SK-N-SH (cell line): ENCODE results near the gene DERL3. TPM values are rescaled to one million over a fixed set of nuclear protein-coding genes. Genes with fewer than 3 reads are reported as not detected.

Source experiments
- CTCF ChIA-PET: fragments of 300-600, 350-600 bp; formaldehyde crosslinking; extraction: SDS; loops from one replicate; lab custom pipeline; 2021; lab: Yijun Ruan, JAX
- POLR2A ChIA-PET: fragments of 350-600 bp; sonication (Branson Sonifier 250); formaldehyde crosslinking; extraction: SDS; loops from one replicate; lab custom pipeline; 2020; ENCODE audit warnings: antibody characterized with exemption, inconsistent platforms; lab: Yijun Ruan, JAX
- DNase-seq: peaks from one replicate; pipeline ENCODE4 v3.0.0; 2012
- H2AFZ ChIP-seq: fragments of 200-600 bp; sonication (generic); 2 replicates; pipeline ENCODE4 v1.8.1; 2016; ENCODE audit warnings: antibody characterized with exemption, mild to moderate bottlenecking, low read depth
- H3F3A ChIP-seq: fragments of 200-600 bp; sonication (generic); replicated peaks from 2 replicates; pipeline ENCODE3; 2016; ENCODE audit warnings: antibody characterized with exemption, mild to moderate bottlenecking; ENCODE audit not compliant: insufficient read depth
- H3K27ac ChIP-seq, 2 experiments: fragments of 200-500 bp in 1 of 2; fragments of 200-600 bp in 1 of 2; sonication (Bioruptor generic) in 1 of 2; sonication (generic), shearing (Covaris generic) in 1 of 2; 2 replicates each; pipeline versions ENCODE4 v1.5.1 to v1.6.1; 2014 to 2016; ENCODE audit warnings: low read depth in 2 of 2, inconsistent platforms in 1 of 2, low read length in 1 of 2, mild to moderate bottlenecking in 1 of 2, mixed read lengths in 1 of 2
- H3K27me3 ChIP-seq: fragments of 200-600 bp; sonication (generic), shearing (Covaris generic); 2 replicates; pipeline ENCODE4 v1.6.1; 2016; ENCODE audit warnings: mixed run types; ENCODE audit not compliant: insufficient read depth
- H3K36me3 ChIP-seq, 2 experiments: fragments of 200-500 bp in 1 of 2; fragments of 200-600 bp in 1 of 2; sonication (Bioruptor generic) in 1 of 2; sonication (generic) in 1 of 2; replicated peaks in 1 of 2; 2 replicates each; pipeline versions ENCODE3 to v1.5.1; 2014 to 2016; ENCODE audit warnings: low read length in 1 of 2, mild to moderate bottlenecking in 1 of 2; ENCODE audit not compliant: insufficient read depth in 2 of 2, control insufficient read depth in 1 of 2
- H3K4me1 ChIP-seq, 2 experiments: fragments of 200-500 bp in 1 of 2; fragments of 200-600 bp in 1 of 2; sonication (Bioruptor generic) in 1 of 2; sonication (generic), shearing (Covaris generic) in 1 of 2; 2 replicates each; pipeline versions ENCODE4 v1.5.1 to v1.6.1; 2014 to 2016; ENCODE audit warnings: low read depth in 1 of 2, low read length in 1 of 2, mixed run types in 1 of 2; ENCODE audit not compliant: insufficient read depth in 2 of 2, control insufficient read depth in 1 of 2
- H3K4me2 ChIP-seq: fragments of 200-600 bp; sonication (generic), shearing (Covaris generic); 2 replicates; pipeline ENCODE4 v1.6.1; 2017; ENCODE audit warnings: mixed run types
- H3K4me3 ChIP-seq, 2 experiments: fragments of 200-500 bp in 1 of 2; fragments of 200-600 bp in 1 of 2; sonication (Bioruptor generic) in 1 of 2; sonication (generic), shearing (Covaris generic) in 1 of 2; 2 replicates each; pipeline versions ENCODE4 v1.5.1 to v1.8.1; 2014 to 2016; ENCODE audit warnings: low read depth in 2 of 2, inconsistent platforms in 1 of 2, low read length in 1 of 2, mild to moderate bottlenecking in 1 of 2, mixed read lengths in 1 of 2, moderate library complexity in 1 of 2
- H3K79me2 ChIP-seq: fragments of 200-600 bp; sonication (generic); 2 replicates; pipeline ENCODE4 v1.8.1; 2017; ENCODE audit warnings: mild to moderate bottlenecking; ENCODE audit not compliant: insufficient read depth
- H3K9ac ChIP-seq: fragments of 200-600 bp; sonication (generic); 2 replicates; pipeline ENCODE4 v1.6.1; 2017; ENCODE audit warnings: mixed run types
- H3K9me2 ChIP-seq: fragments of 200-600 bp; sonication (generic); 2 replicates; pipeline ENCODE4 v1.6.1; 2017; ENCODE audit warnings: mixed run types
- H3K9me3 ChIP-seq: fragments of 200-600 bp; sonication (generic); 2 replicates; pipeline ENCODE4 v1.6.1; 2017; ENCODE audit warnings: mixed run types, mild to moderate bottlenecking, moderate library complexity
- H4K20me1 ChIP-seq: fragments of 200-600 bp; sonication (generic); 2 replicates; pipeline ENCODE4 v1.6.1; 2017; ENCODE audit warnings: mild to moderate bottlenecking, mixed run types; ENCODE audit not compliant: insufficient read depth
- CHD2 ChIP-seq: fragments of 150-350 bp; IDR thresholded peaks from 2 replicates; pipeline ENCODE4 v1.6.1; 2018; ENCODE audit warnings: low read length; ENCODE audit not compliant: partially characterized antibody
- ELF1 ChIP-seq: IDR thresholded peaks from 2 replicates; pipeline ENCODE4 v1.4.0; 2012
- FOSL2 ChIP-seq: IDR thresholded peaks from 2 replicates; pipeline ENCODE4 v1.4.0; 2012; ENCODE audit warnings: low read depth, mild to moderate bottlenecking, moderate library complexity, borderline replicate concordance
- FOXJ3 ChIP-seq: sonication (generic); formaldehyde crosslinking; IDR thresholded peaks from 2 replicates; pipeline ENCODE4 v1.5.1; 2020; ENCODE audit warnings: mild to moderate bottlenecking, missing genetic modification reagents
- IRF3 ChIP-seq: fragments of 150-350 bp; IDR thresholded peaks from 2 replicates; pipeline ENCODE4 v1.6.1; 2016; ENCODE audit warnings: mild to moderate bottlenecking, low read depth, low read length
- JUND ChIP-seq: IDR thresholded peaks from 2 replicates; pipeline ENCODE4 v1.4.0; 2012
- NFIC ChIP-seq: IDR thresholded peaks from 2 replicates; pipeline ENCODE4 v1.4.0; 2012; ENCODE audit warnings: borderline replicate concordance
- PBX3 ChIP-seq: IDR thresholded peaks from 2 replicates; pipeline ENCODE4; 2012
- RAD21 ChIP-seq: IDR thresholded peaks from 2 replicates; pipeline ENCODE4 v1.6.1; 2012; ENCODE audit warnings: mild to moderate bottlenecking, low read length
- RCOR1 ChIP-seq: fragments of 150-350 bp; IDR thresholded peaks from 2 replicates; pipeline ENCODE4 v1.6.1; 2017; ENCODE audit warnings: antibody characterized with exemption, low read length
- RFX5 ChIP-seq: IDR thresholded peaks from 2 replicates; pipeline ENCODE4 v1.6.1; 2012; ENCODE audit warnings: mild to moderate bottlenecking, improper control_type of control experiment, low read length
- RXRA ChIP-seq: IDR thresholded peaks from 2 replicates; pipeline ENCODE4 v1.4.0; 2012; ENCODE audit warnings: low read depth, mild to moderate bottlenecking, borderline replicate concordance
- SIN3A ChIP-seq: IDR thresholded peaks from 2 replicates; pipeline ENCODE4 v1.6.1; 2012; ENCODE audit warnings: low read depth, mild to moderate bottlenecking, low read length, moderate library complexity, borderline replicate concordance
- SMC3 ChIP-seq: IDR thresholded peaks from 2 replicates; pipeline ENCODE4 v1.6.1; 2012; ENCODE audit warnings: low read depth, low read length, improper control_type of control experiment
- TAF1 ChIP-seq: IDR thresholded peaks from 2 replicates; pipeline ENCODE4 v1.6.1; 2012; ENCODE audit warnings: low read depth, mild to moderate bottlenecking, low read length, moderate library complexity, borderline replicate concordance
- TCF12 ChIP-seq: IDR thresholded peaks from 2 replicates; pipeline ENCODE4 v1.4.0; 2012
- ZBTB33 ChIP-seq: IDR thresholded peaks from 2 replicates; pipeline ENCODE4 v1.4.0; 2012; ENCODE audit warnings: low read depth, borderline replicate concordance
- WGBS: methylation state at CpG from one replicate; pipeline ENCODE4 v1.1.6; 2017; ENCODE audit warnings: low lambda C conversion rate; 5-methylcytosine and 5-hydroxymethylcytosine counted together
- polyA plus RNA-seq, 3 experiments: library from polyadenylated mRNA; depleted of rRNA; stranded (reverse); fragments of >200 nt; gene quantifications; 2 replicates each; pipeline ENCODE4 v1.2.3, GENCODE V29; 2012
- TF ChIP-seq, protein P1 (sequence below): fragments of 200-600 bp; sonication (generic); IDR thresholded peaks from 2 replicates; pipeline ENCODE4 v1.6.1; 2017; ENCODE audit warnings: antibody characterized with exemption, mild to moderate bottlenecking, moderate library complexity
- TF ChIP-seq, protein P2 (sequence below): IDR thresholded peaks from 2 replicates; pipeline ENCODE4 v1.6.1; 2012; ENCODE audit warnings: mild to moderate bottlenecking, low read depth, low read length, moderate library complexity

DERL3 gene
- polyA plus RNA-seq, 1 of the 3 experiments (the other 2 are of a cell fraction) = not detected

- TF ChIP-seq PBX3 (no peak), RXRA (no peak), IRF3 (no peak), FOXJ3 (CRISPR knock-in tag) (no peak)
- TF ChIP-seq, all 33 proteins: peak for 0
These were observed 38.2 kb downstream of the DERL3 start (continued) for GRCh38 chr22:23800297-23801237.

DNA sequence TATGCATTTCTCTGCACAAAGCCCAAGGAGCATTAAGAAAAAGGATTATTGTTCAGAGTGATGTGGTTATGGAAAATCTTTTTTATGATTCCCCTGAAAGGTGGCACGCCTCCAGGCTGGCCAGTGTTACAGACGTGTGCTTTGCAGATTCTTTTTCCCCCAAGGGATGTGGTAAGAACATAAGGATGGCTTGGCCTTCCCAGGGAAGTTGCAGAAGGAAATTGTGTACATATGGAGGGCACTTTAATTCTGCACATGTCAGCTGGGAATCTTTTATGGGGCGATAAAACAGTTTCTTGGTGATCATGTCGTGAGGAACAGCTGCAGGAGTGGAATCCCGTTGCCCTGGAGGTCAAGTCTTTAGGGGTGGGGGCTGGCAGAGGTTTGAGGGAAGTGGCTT, 42.3 kb downstream of the DERL3 start:
- Histone ChIP-seq H4K20me1 (peaks cover 15% of the 10 kb centered on the region), H3K27me3 (no peaks in the 10 kb centered on the region), H3K4me3 (no peak overlapping the region), H3K27ac (no peak overlapping the region), H3K9ac (no peak overlapping the region), H3K4me1 (peaks cover 0 to 10% of the 10 kb centered on the region in 2 experiments; a peak in 1 of 4 replicates), H3K79me2 (peaks cover 33% of the 10 kb centered on the region), H3K9me2 (no peaks in the 10 kb centered on the region), H2AFZ (no peak overlapping the region), H3K36me3 (peaks cover 43 to 57% of the 10 kb centered on the region in 2 experiments), H3F3A (peaks cover 3% of the 10 kb centered on the region), H3K9me3 (no peaks in the 10 kb centered on the region), H3K4me2 (no peak overlapping the region)
- WGBS = 93% methylated on average over 5 of the region's 5 CpGs
- POLR2A ChIA-PET = no interaction called here
- TF ChIP-seq, protein P1, sequence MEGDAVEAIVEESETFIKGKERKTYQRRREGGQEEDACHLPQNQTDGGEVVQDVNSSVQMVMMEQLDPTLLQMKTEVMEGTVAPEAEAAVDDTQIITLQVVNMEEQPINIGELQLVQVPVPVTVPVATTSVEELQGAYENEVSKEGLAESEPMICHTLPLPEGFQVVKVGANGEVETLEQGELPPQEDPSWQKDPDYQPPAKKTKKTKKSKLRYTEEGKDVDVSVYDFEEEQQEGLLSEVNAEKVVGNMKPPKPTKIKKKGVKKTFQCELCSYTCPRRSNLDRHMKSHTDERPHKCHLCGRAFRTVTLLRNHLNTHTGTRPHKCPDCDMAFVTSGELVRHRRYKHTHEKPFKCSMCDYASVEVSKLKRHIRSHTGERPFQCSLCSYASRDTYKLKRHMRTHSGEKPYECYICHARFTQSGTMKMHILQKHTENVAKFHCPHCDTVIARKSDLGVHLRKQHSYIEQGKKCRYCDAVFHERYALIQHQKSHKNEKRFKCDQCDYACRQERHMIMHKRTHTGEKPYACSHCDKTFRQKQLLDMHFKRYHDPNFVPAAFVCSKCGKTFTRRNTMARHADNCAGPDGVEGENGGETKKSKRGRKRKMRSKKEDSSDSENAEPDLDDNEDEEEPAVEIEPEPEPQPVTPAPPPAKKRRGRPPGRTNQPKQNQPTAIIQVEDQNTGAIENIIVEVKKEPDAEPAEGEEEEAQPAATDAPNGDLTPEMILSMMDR = no peak
- TF ChIP-seq TAF1 = no peak
- no peak for TF ChIP-seq RXRA
- TF ChIP-seq, protein P2, sequence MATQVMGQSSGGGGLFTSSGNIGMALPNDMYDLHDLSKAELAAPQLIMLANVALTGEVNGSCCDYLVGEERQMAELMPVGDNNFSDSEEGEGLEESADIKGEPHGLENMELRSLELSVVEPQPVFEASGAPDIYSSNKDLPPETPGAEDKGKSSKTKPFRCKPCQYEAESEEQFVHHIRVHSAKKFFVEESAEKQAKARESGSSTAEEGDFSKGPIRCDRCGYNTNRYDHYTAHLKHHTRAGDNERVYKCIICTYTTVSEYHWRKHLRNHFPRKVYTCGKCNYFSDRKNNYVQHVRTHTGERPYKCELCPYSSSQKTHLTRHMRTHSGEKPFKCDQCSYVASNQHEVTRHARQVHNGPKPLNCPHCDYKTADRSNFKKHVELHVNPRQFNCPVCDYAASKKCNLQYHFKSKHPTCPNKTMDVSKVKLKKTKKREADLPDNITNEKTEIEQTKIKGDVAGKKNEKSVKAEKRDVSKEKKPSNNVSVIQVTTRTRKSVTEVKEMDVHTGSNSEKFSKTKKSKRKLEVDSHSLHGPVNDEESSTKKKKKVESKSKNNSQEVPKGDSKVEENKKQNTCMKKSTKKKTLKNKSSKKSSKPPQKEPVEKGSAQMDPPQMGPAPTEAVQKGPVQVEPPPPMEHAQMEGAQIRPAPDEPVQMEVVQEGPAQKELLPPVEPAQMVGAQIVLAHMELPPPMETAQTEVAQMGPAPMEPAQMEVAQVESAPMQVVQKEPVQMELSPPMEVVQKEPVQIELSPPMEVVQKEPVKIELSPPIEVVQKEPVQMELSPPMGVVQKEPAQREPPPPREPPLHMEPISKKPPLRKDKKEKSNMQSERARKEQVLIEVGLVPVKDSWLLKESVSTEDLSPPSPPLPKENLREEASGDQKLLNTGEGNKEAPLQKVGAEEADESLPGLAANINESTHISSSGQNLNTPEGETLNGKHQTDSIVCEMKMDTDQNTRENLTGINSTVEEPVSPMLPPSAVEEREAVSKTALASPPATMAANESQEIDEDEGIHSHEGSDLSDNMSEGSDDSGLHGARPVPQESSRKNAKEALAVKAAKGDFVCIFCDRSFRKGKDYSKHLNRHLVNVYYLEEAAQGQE = no peak
- no peak for TF ChIP-seq RCOR1
- no peak for TF ChIP-seq JUND
- no peak for TF ChIP-seq TCF12
- no peak for TF ChIP-seq NFIC
- TF ChIP-seq SMC3 = no peak
- no peak for TF ChIP-seq PBX3
- no peak for TF ChIP-seq RAD21
- no peak for TF ChIP-seq CHD2
- TF ChIP-seq ELF1 = no peak
- TF ChIP-seq FOSL2 = no peak
- no peak for TF ChIP-seq ZBTB33
- TF ChIP-seq SIN3A = no peak
- TF ChIP-seq RFX5 = no peak
- peak; percentile 8 for DNase-seq
- CTCF ChIA-PET = interaction anchor here (1.4 kb wide), 1 partner anchor 53 kb away, joined by 5 read pairs; no protein-coding TSS in a partner anchor
